Pancreas (tissue), 10 donors: ENCODE results near the gene NPHP4. TPM values are rescaled to one million over a fixed set of nuclear protein-coding genes. Genes with fewer than 3 reads are reported as not detected.

Source experiments
- ATAC-seq, 4 donors: fragments of 200-7000 bp; cut with Tn5 transposase; one replicate each; pipeline versions ENCODE4 v1.8.0 to v1.9.1; 2020; ENCODE audit warnings: mild to moderate bottlenecking in 4 of 4, moderate library complexity in 4 of 4
- DNase-seq, 6 donors: peaks; one replicate each; pipeline ENCODE4 v3.0.0-alpha.2; 2020
- FAIRE-seq: peaks from 2 replicates; lab custom pipeline; 2012; peaks lifted over from hg19 to GRCh38; lab: Jason Lieb, UNC
- H3K27ac ChIP-seq, 4 donors: fragments of 200-600 bp; sonication (generic); 1 replicate in 3 of 4; 2 replicates in 1 of 4; pipeline versions ENCODE4 v1.5.0 to v1.8.0; 2020
- H3K27me3 ChIP-seq, 4 donors: fragments of 200-600 bp; one replicate each; pipeline ENCODE4 v1.8.0; 2021
- H3K36me3 ChIP-seq, 3 donors: fragments of 200-600 bp; sonication (generic) in 1 of 3; one replicate each; pipeline versions ENCODE4 v1.5.0 to v1.8.0; 2020 to 2021
- H3K4me1 ChIP-seq, 3 donors: fragments of 200-600 bp; one replicate each; pipeline ENCODE4 v1.8.0; 2021
- H3K4me3 ChIP-seq, 4 donors: fragments of 200-600 bp; sonication (generic) in 2 of 4; one replicate each; pipeline versions ENCODE4 v1.5.0 to v1.8.0; 2020 to 2021
- H3K9me3 ChIP-seq, 4 donors: fragments of 200-600 bp; one replicate each; pipeline ENCODE4 v1.8.0; 2021
- CTCF ChIP-seq, 4 donors: fragments of 200-600 bp; sonication (generic) in 3 of 4; IDR thresholded peaks; one replicate each; pipeline versions ENCODE4 v1.5.0 to v1.8.0; 2021; ENCODE audit warnings: antibody characterized with exemption in 4 of 4
- WGBS, 2 donors: extraction: QIAGEN DNeasy Blood & Tissue Kit; methylation state at CpG; one replicate each; pipeline ENCODE4 v1.1.7; 2013; 5-methylcytosine and 5-hydroxymethylcytosine counted together
- intact Hi-C, 3 donors: fragments of 100-400 bp; cut with DNase I; formaldehyde crosslinking; loops; one replicate each; pipeline versions ENCODE4 v1.11.1 to v1.14.2; 2022
- polyA plus RNA-seq, 2 donors: library from polyadenylated mRNA; stranded (reverse); fragments of 200-250 nt; gene quantifications; one replicate each; pipeline ENCODE4 v1.2.3, GENCODE V29; 2013
- total RNA-seq, 6 donors: library from RNA; stranded (reverse); fragmentation: NEBNext Ultra II Directional in 4 of 6; extraction: Animal tissue kit (Norgen Biotek cat#: 25700) in 4 of 6; gene quantifications; one replicate each; pipeline versions ENCODE4 v1.2.1 to v1.2.4, GENCODE V29; 2021 to 2023
- donor health status: healthy with polysubstance abuse.
- donor health status: DM: no; HTN: no; CAD: no; lungs with moderate emphysema.
- donor health status: DM: no; HTN: no; CAD: no.
- donor health status: control.
- donor health status: control.
- donor health status: Bipolar disorder and iron deficiency.
- donor health status: DM: yes; HTN: yes; CAD: no.
- donor health status: DM: no; HTN: no; CAD: no.
- donor health status: DM: no; HTN: no; CAD: no.
- donor health status: DM: yes; HTN: yes; CAD: no.

NPHP4 gene
- total and polyA plus RNA-seq, 8 donors: 4.0 to 9.7 (median 5.7) TPM

- no peaks in the 10 kb centered on the region for H3K27me3 ChIP-seq
- ATAC-seq (no peak), DNase-seq (peak in 1 of 6 donors; percentile 33), FAIRE-seq (no peak)
- peaks cover 0 to 10% (median 0%) of the 10 kb centered on the region in 3 donors for H3K36me3 ChIP-seq
- no peak for TF ChIP-seq CTCF (IDR thresholded peaks at IDR 0.05)
- intact Hi-C loops: no loop called here
- H3K9me3 ChIP-seq: no peaks in the 10 kb centered on the region
- no peak overlapping the region for H3K4me3 ChIP-seq
- H3K27ac ChIP-seq: no peak overlapping the region
- WGBS, 2 donors: 89% methylated on average over 22 of the region's 22 CpGs
- no peaks in the 10 kb centered on the region for H3K4me1 ChIP-seq
Measured at GRCh38 chr1:5877001-5877400, 115.2 kb downstream of the NPHP4 start.

GRCh38 chr1:5876094-5876650 is 116.1 kb downstream of the NPHP4 start:
- DNase-seq (peak in 1 of 6 donors; percentile 37), ATAC-seq (no peak), FAIRE-seq (no peak)
- peaks cover 0 to 10% (median 0%) of the 10 kb centered on the region in 3 donors for H3K36me3 ChIP-seq
- no peak for TF ChIP-seq CTCF (IDR thresholded peaks at IDR 0.05)
- WGBS, 2 donors: 90 to 91% methylated on average over 7 of the region's 7 CpGs
- intact Hi-C loops: no loop called here
- H3K4me1 ChIP-seq: no peaks in the 10 kb centered on the region
- H3K9me3 ChIP-seq: no peaks in the 10 kb centered on the region
- no peaks in the 10 kb centered on the region for H3K27me3 ChIP-seq
- H3K4me3 ChIP-seq: no peak overlapping the region
- no peak overlapping the region for H3K27ac ChIP-seq

- Histone ChIP-seq H3K9me3 (no peaks in the 10 kb centered on the region), H3K4me3 (no peak overlapping the region), H3K36me3 (peaks cover 0 to 10% (median 0%) of the 10 kb centered on the region in 3 donors), H3K27me3 (no peaks in the 10 kb centered on the region), H3K27ac (no peak overlapping the region), H3K4me1 (no peaks in the 10 kb centered on the region)
- WGBS, 2 donors: 93 to 96% methylated on average over 15 of the region's 15 CpGs
- FAIRE-seq (no peak), DNase-seq (peak in 1 of 6 donors; percentile 52), ATAC-seq (no peak)
- no peak for TF ChIP-seq CTCF (IDR thresholded peaks at IDR 0.05)
- intact Hi-C loops: no loop called here
Measured at GRCh38 chr1:5875345-5875910, 116.8 kb downstream of the NPHP4 start.

- WGBS, 2 donors: 95% methylated on average over 41 of the region's 41 CpGs
- FAIRE-seq: no peak
- TF ChIP-seq CTCF (IDR thresholded peaks at IDR 0.05): no peak
- ATAC-seq: no peak
- intact Hi-C loops: no loop called here
- peak in 1 of 6 donors; percentile 44 for DNase-seq
- Histone ChIP-seq H3K36me3 (peaks cover 0 to 10% (median 0%) of the 10 kb centered on the region in 3 donors), H3K27me3 (no peaks in the 10 kb centered on the region), H3K9me3 (no peaks in the 10 kb centered on the region), H3K4me1 (no peaks in the 10 kb centered on the region), H3K27ac (no peak overlapping the region), H3K4me3 (no peak overlapping the region)
Measured at GRCh38 chr1:5874416-5875110, 117.7 kb downstream of the NPHP4 start.
